Brain microvascular endothelial cell (primary cell): Measurements from ENCODE around the gene DAW1.

Source experiments
- DNase-seq: peaks from one replicate; pipeline ENCODE4 v3.0.0-alpha.2; 2020
- H3K27ac ChIP-seq: fragments of 250-450 bp; sonication (Bioruptor Pico); 2 replicates; pipeline ENCODE4 v1.5.1; 2020; ENCODE audit warnings: mild to moderate bottlenecking, moderate library complexity
- H3K27me3 ChIP-seq: fragments of 250-450 bp; sonication (Bioruptor Pico); replicated peaks from 2 replicates; pipeline ENCODE4 v1.5.1; 2020; ENCODE audit warnings: mild to moderate bottlenecking
- H3K36me3 ChIP-seq: fragments of 250-450 bp; sonication (Bioruptor Pico); replicated peaks from 2 replicates; pipeline ENCODE4 v1.5.1; 2020; ENCODE audit warnings: mild to moderate bottlenecking
- H3K4me3 ChIP-seq: 2 replicates; pipeline ENCODE4 v1.5.1; 2011; ENCODE audit warnings: low read depth, mild to moderate bottlenecking, control low read depth, low read length, moderate library complexity
- in situ Hi-C: cut with HindIII; loops from 2 replicates; pipeline ENCODE4 v1.10.0; 2017; ENCODE audit warnings: low sequenced_read_pairs, low pct_ligation_motif_present
- TF ChIP-seq, protein P1 (sequence below): IDR thresholded peaks from 2 replicates; pipeline ENCODE4 v1.5.1; 2011; ENCODE audit warnings: low read depth, mild to moderate bottlenecking, moderate library complexity, low read length, control low read depth, inconsistent platforms; ENCODE audit errors: missing control alignments

DAW1 gene

DNA sequence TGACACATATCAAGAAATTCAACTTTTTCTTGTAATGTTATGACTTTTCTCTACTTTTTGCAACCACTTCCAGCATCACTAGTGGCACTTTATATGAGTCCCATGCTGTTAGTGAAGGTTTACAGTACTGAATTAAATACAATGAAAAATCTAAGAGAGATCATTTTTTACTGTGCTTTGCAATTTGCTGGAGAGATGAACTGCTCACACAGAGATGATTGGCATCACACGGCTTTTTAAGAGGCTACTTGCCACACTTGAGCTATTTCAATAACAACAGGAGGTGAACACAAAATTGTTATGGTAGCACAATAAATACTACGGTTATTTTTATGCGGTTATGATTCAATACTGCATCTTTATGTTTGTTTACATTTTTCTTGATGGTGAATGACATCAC, 88.9 kb downstream of the DAW1 start:
- no peak overlapping the region for H3K27ac ChIP-seq
- H3K36me3 ChIP-seq = no peaks in the 10 kb centered on the region
- TF ChIP-seq, protein P1, sequence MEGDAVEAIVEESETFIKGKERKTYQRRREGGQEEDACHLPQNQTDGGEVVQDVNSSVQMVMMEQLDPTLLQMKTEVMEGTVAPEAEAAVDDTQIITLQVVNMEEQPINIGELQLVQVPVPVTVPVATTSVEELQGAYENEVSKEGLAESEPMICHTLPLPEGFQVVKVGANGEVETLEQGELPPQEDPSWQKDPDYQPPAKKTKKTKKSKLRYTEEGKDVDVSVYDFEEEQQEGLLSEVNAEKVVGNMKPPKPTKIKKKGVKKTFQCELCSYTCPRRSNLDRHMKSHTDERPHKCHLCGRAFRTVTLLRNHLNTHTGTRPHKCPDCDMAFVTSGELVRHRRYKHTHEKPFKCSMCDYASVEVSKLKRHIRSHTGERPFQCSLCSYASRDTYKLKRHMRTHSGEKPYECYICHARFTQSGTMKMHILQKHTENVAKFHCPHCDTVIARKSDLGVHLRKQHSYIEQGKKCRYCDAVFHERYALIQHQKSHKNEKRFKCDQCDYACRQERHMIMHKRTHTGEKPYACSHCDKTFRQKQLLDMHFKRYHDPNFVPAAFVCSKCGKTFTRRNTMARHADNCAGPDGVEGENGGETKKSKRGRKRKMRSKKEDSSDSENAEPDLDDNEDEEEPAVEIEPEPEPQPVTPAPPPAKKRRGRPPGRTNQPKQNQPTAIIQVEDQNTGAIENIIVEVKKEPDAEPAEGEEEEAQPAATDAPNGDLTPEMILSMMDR = no peak
- in situ Hi-C loops = no loop called here
- H3K27me3 ChIP-seq = no peaks in the 10 kb centered on the region
- no peak for DNase-seq
- H3K4me3 ChIP-seq = no peak overlapping the region

DNA sequence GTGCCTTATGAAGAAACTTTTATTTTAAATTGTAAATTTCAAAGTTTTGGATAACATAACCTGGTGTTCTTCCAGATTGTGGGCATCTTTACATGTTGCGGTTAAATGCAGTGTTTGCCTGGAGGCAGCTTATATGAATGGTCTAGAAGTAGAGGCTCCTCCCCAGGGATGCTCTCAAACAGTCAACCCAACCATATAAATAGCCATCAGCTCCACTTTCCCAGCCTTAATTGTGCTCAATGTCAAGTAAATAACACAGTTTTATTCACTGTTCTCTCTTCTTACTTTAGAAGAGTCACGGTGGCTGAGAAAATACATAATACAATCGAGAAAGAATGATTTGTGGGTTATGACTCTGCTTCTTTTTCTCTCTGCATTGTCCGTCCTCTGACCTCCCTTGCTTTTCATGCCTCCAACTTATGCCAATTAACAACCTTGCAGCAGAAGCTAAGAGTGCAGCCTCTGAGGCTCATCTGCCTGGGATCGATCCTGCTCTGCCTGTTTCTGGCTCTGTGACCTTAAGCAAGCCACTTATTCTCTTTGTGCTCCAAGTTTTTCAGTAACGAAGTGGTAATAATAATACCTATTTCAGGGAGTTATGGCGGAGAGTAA, 100.3 kb downstream of the DAW1 start:
- DNase-seq = no peak
- in situ Hi-C loops = no loop called here
- Histone ChIP-seq H3K4me3 (no peak overlapping the region), H3K27me3 (no peaks in the 10 kb centered on the region), H3K27ac (no peak overlapping the region), H3K36me3 (no peaks in the 10 kb centered on the region)
- TF ChIP-seq, protein P1 = no peak

- TF ChIP-seq, protein P1 = no peak
- H3K36me3 ChIP-seq = no peaks in the 10 kb centered on the region
- no peak overlapping the region for H3K27ac ChIP-seq
- no peak overlapping the region for H3K4me3 ChIP-seq
- DNase-seq = no peak
- H3K27me3 ChIP-seq = no peaks in the 10 kb centered on the region
- in situ Hi-C loops = no loop called here
These were observed 101.8 kb downstream of the DAW1 start for GRCh38 chr2:227973241-227973640.
